Hepatocyte (in vitro differentiated cells): ENCODE data around the gene SDK1. TPM values are rescaled to one million over a fixed set of nuclear protein-coding genes. Genes with fewer than 3 reads are reported as not detected.

Experiments
- DNase-seq: peaks from one replicate; pipeline ENCODE4 v3.0.0-alpha.2; 2016; ENCODE audit warnings: low spot score
- H2AFZ ChIP-seq: fragments of 200-600 bp; sonication (generic); 2 replicates; pipeline ENCODE4 v1.6.0; 2016; ENCODE audit warnings: antibody characterized with exemption, mild to moderate bottlenecking
- H3K27ac ChIP-seq: fragments of 200-600 bp; sonication (generic); 2 replicates; pipeline ENCODE4 v1.5.1; 2016; ENCODE audit warnings: mild to moderate bottlenecking
- H3K27me3 ChIP-seq: fragments of 200-600 bp; sonication (generic); 2 replicates; pipeline ENCODE4 v1.6.1; 2016
- H3K36me3 ChIP-seq: fragments of 200-600 bp; sonication (generic); replicated peaks from 2 replicates; pipeline ENCODE4 v1.5.1; 2016; ENCODE audit warnings: low read depth; ENCODE audit not compliant: insufficient read depth
- H3K4me1 ChIP-seq: fragments of 200-600 bp; sonication (generic); 2 replicates; pipeline ENCODE4 v1.5.1; 2016; ENCODE audit warnings: mild to moderate bottlenecking, moderate library complexity; ENCODE audit not compliant: insufficient read depth
- H3K4me2 ChIP-seq: fragments of 200-600 bp; sonication (generic); 2 replicates; pipeline ENCODE4 v1.6.0; 2016
- H3K4me3 ChIP-seq: fragments of 200-600 bp; sonication (generic); 2 replicates; pipeline ENCODE4 v1.5.1; 2016; ENCODE audit warnings: mild to moderate bottlenecking
- H3K79me2 ChIP-seq: fragments of 200-600 bp; sonication (generic); 2 replicates; pipeline ENCODE4 v1.6.0; 2017; ENCODE audit warnings: mild to moderate bottlenecking
- H3K9me2 ChIP-seq: fragments of 200-600 bp; sonication (generic); replicated peaks from 2 replicates; pipeline ENCODE4 v1.6.0; 2017; ENCODE audit warnings: mild to moderate bottlenecking; ENCODE audit not compliant: insufficient read depth
- H3K9me3 ChIP-seq: fragments of 200-600 bp; sonication (generic); 2 replicates; pipeline ENCODE4 v1.5.1; 2016; ENCODE audit warnings: low read depth, mild to moderate bottlenecking
- H4K20me1 ChIP-seq: fragments of 200-600 bp; sonication (generic); 2 replicates; pipeline ENCODE4 v1.6.0; 2016; ENCODE audit warnings: mild to moderate bottlenecking; ENCODE audit not compliant: insufficient read depth, poor library complexity, severe bottlenecking
- CTCF ChIP-seq: fragments of 200-600 bp; sonication (generic); IDR thresholded peaks from 2 replicates; pipeline ENCODE4 v1.5.1; 2016; ENCODE audit warnings: antibody characterized with exemption, mild to moderate bottlenecking; ENCODE audit not compliant: poor library complexity
- EZH2 ChIP-seq: fragments of 200-600 bp; sonication (generic); IDR thresholded peaks from 2 replicates; pipeline ENCODE4 v1.6.1; 2016; ENCODE audit warnings: antibody characterized with exemption, mild to moderate bottlenecking, borderline replicate concordance
- EZH2phosphoT487 ChIP-seq: fragments of 200-600 bp; sonication (generic); IDR thresholded peaks from one replicate; pipeline ENCODE4 v1.6.1; 2018; ENCODE audit warnings: antibody characterized with exemption, mild to moderate bottlenecking, low read depth, moderate library complexity; ENCODE audit not compliant: unreplicated experiment, severe bottlenecking
- WGBS: methylation state at CpG from one replicate; pipeline ENCODE4 v1.1.6; 2016; ENCODE audit warnings: low lambda C conversion rate; ENCODE audit errors: missing lambda C conversion rate; 5-methylcytosine and 5-hydroxymethylcytosine counted together
- polyA plus RNA-seq: library from polyadenylated mRNA; unstranded; fragments of >200 nt; fragmentation: Nextera tagmentation; extraction: Ambion mirVana; gene quantifications from 2 replicates; pipeline ENCODE4 v1.2.1, GENCODE V29; 2016
- total RNA-seq: library from RNA; depleted of rRNA; stranded (reverse); fragments of >200 nt; gene quantifications from 2 replicates; pipeline ENCODE4 v1.2.3, GENCODE V29; 2014

SDK1 gene
- total and polyA plus RNA-seq, 2 experiments from 2014 or later = 4.3 to 10.0 TPM

DNA sequence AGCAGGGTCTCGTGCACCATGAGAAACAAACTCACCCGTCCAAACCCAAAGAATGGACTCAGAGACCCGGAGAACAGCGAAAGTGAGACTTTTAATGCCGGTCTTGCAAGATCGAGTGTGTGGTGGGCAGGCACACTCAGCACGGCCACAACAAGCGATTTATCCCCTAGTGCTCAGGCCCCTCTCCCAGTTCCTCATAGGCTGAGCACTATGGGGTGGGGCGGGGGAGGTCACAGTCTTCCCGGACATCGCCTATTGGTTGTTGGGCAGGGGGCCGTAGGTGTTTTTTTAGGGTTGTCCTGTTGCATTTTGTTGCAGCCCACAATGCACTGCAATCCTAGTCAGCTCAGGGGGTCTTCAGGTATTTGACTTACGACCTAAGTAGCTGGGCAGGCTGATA, 772.7 kb downstream of the SDK1 start:
- DNase-seq = no peak
- Histone ChIP-seq H3K27ac (no peak overlapping the region), H3K4me3 (no peak overlapping the region), H3K27me3 (no peaks in the 10 kb centered on the region), H3K9me3 (no peaks in the 10 kb centered on the region), H3K4me2 (no peak overlapping the region), H4K20me1 (no peaks in the 10 kb centered on the region), H3K36me3 (no peaks in the 10 kb centered on the region), H3K4me1 (peaks cover 6% of the 10 kb centered on the region), H2AFZ (no peak overlapping the region), H3K9me2 (no peaks in the 10 kb centered on the region), H3K79me2 (no peaks in the 10 kb centered on the region)
- TF ChIP-seq EZH2 (no peak), CTCF (no peak), EZH2phosphoT487 (no peak)
- 74% methylated on average over 13 of the region's 13 CpGs for WGBS

- 89% methylated on average over 8 of the region's 8 CpGs for WGBS
- no peak for DNase-seq
- no peaks in the 10 kb centered on the region for H3K79me2 ChIP-seq
These were observed 773.4 kb downstream of the SDK1 start for GRCh38 chr7:4074407-4074806.

GRCh38 chr7:4074994-4075393, 773.9 kb downstream of the SDK1 start:
- Histone ChIP-seq H3K36me3 (no peaks in the 10 kb centered on the region), H3K4me3 (no peak overlapping the region), H4K20me1 (no peaks in the 10 kb centered on the region), H3K9me2 (no peaks in the 10 kb centered on the region), H3K4me1 (peaks cover 6% of the 10 kb centered on the region), H2AFZ (no peak overlapping the region), H3K27me3 (no peaks in the 10 kb centered on the region), H3K4me2 (no peak overlapping the region), H3K9me3 (no peaks in the 10 kb centered on the region), H3K27ac (no peak overlapping the region), H3K79me2 (no peaks in the 10 kb centered on the region)
- no peak for DNase-seq
- no peak for TF ChIP-seq CTCF
- no peak for TF ChIP-seq EZH2
- TF ChIP-seq EZH2phosphoT487 = no peak
- 92% methylated on average over 8 of the region's 8 CpGs for WGBS

More at GRCh38 chr7:4074407-4074806, 773.4 kb downstream of the SDK1 start:
- Histone ChIP-seq H2AFZ (no peak overlapping the region), H3K4me1 (peaks cover 6% of the 10 kb centered on the region), H3K9me2 (no peaks in the 10 kb centered on the region), H4K20me1 (no peaks in the 10 kb centered on the region), H3K9me3 (no peaks in the 10 kb centered on the region), H3K27me3 (no peaks in the 10 kb centered on the region), H3K36me3 (no peaks in the 10 kb centered on the region), H3K27ac (no peak overlapping the region), H3K4me3 (no peak overlapping the region), H3K4me2 (no peak overlapping the region)
- TF ChIP-seq EZH2 (no peak), EZH2phosphoT487 (no peak), CTCF (no peak)

DNA sequence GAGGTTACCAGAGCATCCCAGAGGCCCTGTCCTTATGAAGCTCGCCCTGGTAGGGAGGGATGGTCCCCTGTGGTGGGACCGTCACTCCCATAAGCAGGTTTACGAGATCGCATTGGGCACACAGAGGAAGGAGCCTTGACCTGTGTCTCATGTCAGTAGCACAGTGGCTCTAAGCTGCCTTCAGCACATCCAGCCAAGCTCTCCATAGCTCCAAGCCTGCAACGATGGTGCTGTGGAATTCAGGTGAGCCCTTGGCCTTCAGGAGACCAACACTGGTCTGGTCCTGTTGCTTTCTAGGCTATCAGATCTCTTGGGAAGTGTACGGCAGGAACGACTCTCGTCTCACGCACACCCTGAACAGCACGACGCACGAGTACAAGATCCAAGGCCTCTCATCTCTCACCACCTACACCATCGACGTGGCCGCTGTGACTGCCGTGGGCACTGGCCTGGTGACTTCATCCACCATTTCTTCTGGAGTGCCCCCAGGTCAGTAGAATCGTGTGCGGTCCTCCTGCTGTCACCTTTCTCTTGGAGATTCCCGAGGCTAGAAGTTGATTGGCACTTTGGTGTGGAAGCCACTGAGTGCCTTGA, 775.7 kb downstream of the SDK1 start:
- Histone ChIP-seq H3K4me2 (no peak overlapping the region), H3K27me3 (no peaks in the 10 kb centered on the region), H3K79me2 (no peaks in the 10 kb centered on the region), H4K20me1 (no peaks in the 10 kb centered on the region), H3K36me3 (no peaks in the 10 kb centered on the region), H3K4me1 (peaks cover 2% of the 10 kb centered on the region), H3K9me2 (no peaks in the 10 kb centered on the region), H3K9me3 (no peaks in the 10 kb centered on the region), H2AFZ (no peak overlapping the region), H3K27ac (no peak overlapping the region), H3K4me3 (no peak overlapping the region)
- DNase-seq = no peak
- TF ChIP-seq EZH2phosphoT487 = no peak
- TF ChIP-seq EZH2 = no peak
- TF ChIP-seq CTCF = no peak
- 88% methylated on average over 19 of the region's 19 CpGs for WGBS
